H1 (cell line): ENCODE data around the gene WDR93.

Source experiments
- E2F6 ChIP-seq: IDR thresholded peaks from 2 replicates; pipeline ENCODE4 v1.6.1; 2012; ENCODE audit warnings: inconsistent platforms
- SIN3A ChIP-seq, 2 experiments: IDR thresholded peaks in 1 of 2; conservative IDR thresholded peaks in 1 of 2; 2 replicates each; pipeline ENCODE4 v1.6.1; 2011 to 2012; ENCODE audit warnings: low read length in 2 of 2, improper control_type of control experiment in 1 of 2, low read depth in 1 of 2, mild to moderate bottlenecking in 1 of 2

- TF ChIP-seq E2F6 (no peak), SIN3A (conservative IDR thresholded peaks at IDR 0.05 in 1 of 2, IDR thresholded peaks at IDR 0.05 in 1 of 2; ENCODE audit: low read depth in 1 of 2, low read length in 2 of 2) (no peak)
Observed at GRCh38 chr15:89662893-89663626, 27.6 kb upstream of the WDR93 start.
